ENCODE results near the gene DAPP1. TPM values are rescaled to one million over a fixed set of nuclear protein-coding genes. Genes with fewer than 3 reads are reported as not detected.
A peak's percentile ranks its signal among the peaks of the same experiment; 100 is the strongest.

The DAPP1 gene
- total and polyA plus RNA-seq, 2 donors from 2014 or later: 0.34 to 10.1 TPM

- H3K9ac ChIP-seq (ENCODE audit: low read length in 3 of 3): no peak overlapping the region
- intact Hi-C loops (cut with DNase I): no loop called here
These were observed 71.2 kb downstream of the DAPP1 start for GRCh38 chr4:99887837-99888236.

GRCh38 chr4:99891351-99891750 is 74.7 kb downstream of the DAPP1 start:
- Histone ChIP-seq H3K9me3 (ENCODE audit: control insufficient read depth in 2 of 3, insufficient read depth in 1 of 3, low read length in 3 of 3) (no peaks in the 10 kb centered on the region), H3K4me3 (ENCODE audit: low read length in 3 of 3) (no peak overlapping the region), H3K9ac (ENCODE audit: low read length in 3 of 3) (no peak overlapping the region), H3K4me1 (ENCODE audit: control insufficient read depth in 2 of 3, insufficient read depth in 2 of 3, low read depth in 1 of 3, low read length in 3 of 3) (peaks cover 0 to 5% (median 0%) of the 10 kb centered on the region in 3 donors), H3K27ac (ENCODE audit: low read depth in 2 of 2, low read length in 2 of 2) (no peak overlapping the region), H3K27me3 (ENCODE audit: control insufficient read depth, insufficient read depth, low read length) (no peaks in the 10 kb centered on the region), H3K36me3 (ENCODE audit: control insufficient read depth in 2 of 3, insufficient read depth in 3 of 3, low read length in 3 of 3) (peaks cover 0 to 4% (median 0%) of the 10 kb centered on the region in 3 donors)
- FAIRE-seq (no peak), DNase-seq (no peak)
- TF ChIP-seq CTCF (IDR thresholded peaks at IDR 0.05; ENCODE audit: borderline replicate concordance, extremely low read depth, insufficient read depth): no peak
- intact Hi-C loops (cut with DNase I): no loop called here

More at GRCh38 chr4:99887837-99888236, 71.2 kb downstream of the DAPP1 start:
- FAIRE-seq: no peak
- no peaks in the 10 kb centered on the region for H3K9me3 ChIP-seq (ENCODE audit: control insufficient read depth in 2 of 3, insufficient read depth in 1 of 3, low read length in 3 of 3)
- no peak overlapping the region for H3K27ac ChIP-seq (ENCODE audit: low read depth in 2 of 2, low read length in 2 of 2)
- no peak for DNase-seq
- no peaks in the 10 kb centered on the region for H3K4me1 ChIP-seq (ENCODE audit: control insufficient read depth in 2 of 3, insufficient read depth in 2 of 3, low read depth in 1 of 3, low read length in 3 of 3)
- H3K36me3 ChIP-seq (ENCODE audit: control insufficient read depth in 2 of 3, insufficient read depth in 3 of 3, low read length in 3 of 3): peaks cover 4 to 8% (median 4%) of the 10 kb centered on the region in 3 donors
- H3K4me3 ChIP-seq (ENCODE audit: low read length in 3 of 3): no peak overlapping the region
- TF ChIP-seq CTCF (IDR thresholded peaks at IDR 0.05; ENCODE audit: borderline replicate concordance, extremely low read depth, insufficient read depth): no peak
- no peaks in the 10 kb centered on the region for H3K27me3 ChIP-seq (ENCODE audit: control insufficient read depth, insufficient read depth, low read length)

GRCh38 chr4:99893029-99893428 is 76.4 kb downstream of the DAPP1 start:
- H3K36me3 ChIP-seq (ENCODE audit: control insufficient read depth in 2 of 3, insufficient read depth in 3 of 3, low read length in 3 of 3): peaks cover 0 to 4% (median 0%) of the 10 kb centered on the region in 3 donors
- peaks cover 0 to 5% (median 0%) of the 10 kb centered on the region in 3 donors for H3K4me1 ChIP-seq (ENCODE audit: control insufficient read depth in 2 of 3, insufficient read depth in 2 of 3, low read depth in 1 of 3, low read length in 3 of 3)
- peak overlapping the region in 1 of 3 donors; percentile 91 for H3K9ac ChIP-seq (ENCODE audit: low read length in 3 of 3)
- peak overlapping the region; percentile 92 to 96 (median 94) for H3K4me3 ChIP-seq (ENCODE audit: low read length in 3 of 3)
- TF ChIP-seq CTCF (IDR thresholded peaks at IDR 0.05; ENCODE audit: borderline replicate concordance, extremely low read depth, insufficient read depth): no peak
- intact Hi-C loops (cut with DNase I): no loop called here
- no peak for DNase-seq
- FAIRE-seq: no peak
- H3K9me3 ChIP-seq (ENCODE audit: control insufficient read depth in 2 of 3, insufficient read depth in 1 of 3, low read length in 3 of 3): no peaks in the 10 kb centered on the region
- no peak overlapping the region for H3K27ac ChIP-seq (ENCODE audit: low read depth in 2 of 2, low read length in 2 of 2)
- no peaks in the 10 kb centered on the region for H3K27me3 ChIP-seq (ENCODE audit: control insufficient read depth, insufficient read depth, low read length)

GRCh38 chr4:99893839-99894160 is 77.2 kb downstream of the DAPP1 start:
- H3K9me3 ChIP-seq (ENCODE audit: control insufficient read depth in 2 of 3, insufficient read depth in 1 of 3, low read length in 3 of 3): no peaks in the 10 kb centered on the region
- H3K4me3 ChIP-seq (ENCODE audit: low read length in 3 of 3): peak overlapping the region; percentile 92 to 96 (median 94)
- DNase-seq (no peak), FAIRE-seq (no peak)
- TF ChIP-seq CTCF (IDR thresholded peaks at IDR 0.05; ENCODE audit: borderline replicate concordance, extremely low read depth, insufficient read depth): no peak
- H3K9ac ChIP-seq (ENCODE audit: low read length in 3 of 3): peak overlapping the region; percentile 79 to 91 (median 88)
- H3K27ac ChIP-seq (ENCODE audit: low read depth in 2 of 2, low read length in 2 of 2): peak overlapping the region; percentile 54 to 88
- no peaks in the 10 kb centered on the region for H3K27me3 ChIP-seq (ENCODE audit: control insufficient read depth, insufficient read depth, low read length)
- peaks cover 0 to 4% (median 0%) of the 10 kb centered on the region in 3 donors for H3K36me3 ChIP-seq (ENCODE audit: control insufficient read depth in 2 of 3, insufficient read depth in 3 of 3, low read length in 3 of 3)
- intact Hi-C loops (cut with DNase I): no loop called here
- peaks cover 0 to 5% (median 0%) of the 10 kb centered on the region in 3 donors for H3K4me1 ChIP-seq (ENCODE audit: control insufficient read depth in 2 of 3, insufficient read depth in 2 of 3, low read depth in 1 of 3, low read length in 3 of 3)
